Kidney epithelial cell (primary cell): ENCODE measurements around the gene MMP27. TPM values are rescaled to one million over a fixed set of nuclear protein-coding genes. Genes with fewer than 3 reads are reported as not detected.
A peak's percentile ranks its signal among the peaks of the same experiment; 100 is the strongest.

Experiments
- DNase-seq: peaks from one replicate; pipeline ENCODE4 v3.0.0-alpha.2; 2010; ENCODE audit warnings: low read depth
- H3K27me3 ChIP-seq: 2 replicates; pipeline ENCODE4 v1.6.0; 2011; ENCODE audit warnings: low read length; ENCODE audit not compliant: control insufficient read depth, insufficient read depth
- H3K36me3 ChIP-seq: 2 replicates; pipeline ENCODE4 v1.5.1; 2011; ENCODE audit warnings: low read length; ENCODE audit not compliant: control insufficient read depth, insufficient read depth
- H3K4me3 ChIP-seq: 2 replicates; pipeline ENCODE4 v1.5.1; 2011; ENCODE audit warnings: low read depth, mild to moderate bottlenecking, control low read depth, low read length
- CTCF ChIP-seq: IDR thresholded peaks from 2 replicates; pipeline ENCODE4 v1.5.1; 2011; ENCODE audit warnings: mild to moderate bottlenecking, moderate library complexity, low read length, control low read depth, inconsistent platforms; ENCODE audit not compliant: insufficient read depth, poor library complexity, severe bottlenecking
- total RNA-seq: library from RNA; depleted of rRNA; stranded (reverse); fragments of >200 nt; gene quantifications from 2 replicates; pipeline ENCODE4 v1.2.3, GENCODE V29; 2015

Gene MMP27
- total RNA-seq, 1 donor from 2014 or later, result not detected

DNA sequence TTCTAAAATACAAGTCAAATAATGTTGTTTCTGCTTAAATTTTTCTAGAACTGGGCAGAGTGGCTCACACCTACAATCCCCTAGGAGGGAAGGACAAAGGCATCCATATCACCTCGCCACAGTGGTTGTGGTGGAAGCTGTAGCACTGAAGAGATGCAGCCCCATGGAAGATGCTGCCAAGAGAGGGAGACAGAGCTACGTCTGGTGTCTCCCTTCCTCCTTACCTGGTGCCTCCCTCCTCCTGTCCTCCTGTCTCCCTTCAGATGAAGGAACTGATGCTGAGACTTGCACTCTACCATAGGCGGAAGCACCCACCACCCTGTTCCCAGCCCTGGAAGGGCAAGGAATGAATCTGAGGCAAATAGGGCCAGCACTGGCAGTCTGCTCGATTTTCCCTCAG, 22.3 kb downstream of the MMP27 start:
- Histone ChIP-seq H3K4me3 (no peak overlapping the region), H3K27me3 (no peaks in the 10 kb centered on the region), H3K36me3 (no peaks in the 10 kb centered on the region)
- TF ChIP-seq CTCF, result peak; percentile 1
- no peak for DNase-seq

- H3K4me3 ChIP-seq, result no peak overlapping the region
- H3K36me3 ChIP-seq, result no peaks in the 10 kb centered on the region
- no peaks in the 10 kb centered on the region for H3K27me3 ChIP-seq
- no peak for DNase-seq
- no peak for TF ChIP-seq CTCF
These were observed 24.6 kb downstream of the MMP27 start for GRCh38 chr11:102680945-102681344.

DNA sequence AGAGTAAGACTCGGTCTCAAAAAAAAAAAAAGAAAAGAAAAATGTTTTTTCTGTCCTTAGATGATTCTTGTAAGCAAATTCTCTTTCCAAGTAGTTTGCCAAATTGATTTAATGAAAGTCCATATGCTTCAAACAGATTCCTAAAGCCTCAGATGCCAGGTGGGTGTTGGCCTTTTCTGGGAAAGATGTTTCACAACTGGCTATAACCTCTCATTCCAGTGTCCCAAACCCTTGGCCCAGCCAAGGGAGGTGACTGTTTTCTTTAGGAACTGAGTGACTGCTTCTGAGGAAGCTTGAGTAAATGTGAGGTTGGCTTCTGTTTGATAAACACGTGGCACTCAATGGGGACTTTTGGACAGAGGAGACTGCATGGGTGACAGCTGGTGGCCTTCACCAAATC, 27.5 kb downstream of the MMP27 start:
- Histone ChIP-seq H3K36me3 (no peaks in the 10 kb centered on the region), H3K4me3 (no peak overlapping the region), H3K27me3 (no peaks in the 10 kb centered on the region)
- no peak for DNase-seq
- no peak for TF ChIP-seq CTCF

DNA sequence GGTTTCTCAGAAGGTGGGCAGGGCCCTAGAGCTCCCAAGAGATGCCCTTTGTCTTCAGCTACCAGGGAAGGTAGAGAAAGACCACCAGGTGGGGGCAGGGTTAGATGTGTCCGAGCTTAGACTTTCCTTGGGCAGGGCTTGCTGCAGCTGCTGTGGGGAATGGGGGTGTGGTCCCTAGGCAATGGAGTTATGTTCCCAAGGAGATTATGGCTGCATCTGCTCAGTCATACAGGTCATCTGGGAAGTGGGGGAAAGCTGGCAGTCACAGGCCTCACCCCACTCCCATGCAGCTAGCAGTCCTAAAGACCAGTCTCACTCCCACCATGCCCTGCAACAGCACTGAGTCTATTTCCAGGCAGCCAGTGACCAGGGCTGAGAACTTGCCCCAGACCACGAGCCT, 29.5 kb downstream of the MMP27 start:
- Histone ChIP-seq H3K4me3 (no peak overlapping the region), H3K36me3 (no peaks in the 10 kb centered on the region), H3K27me3 (no peaks in the 10 kb centered on the region)
- no peak for TF ChIP-seq CTCF
- DNase-seq, result no peak

DNA sequence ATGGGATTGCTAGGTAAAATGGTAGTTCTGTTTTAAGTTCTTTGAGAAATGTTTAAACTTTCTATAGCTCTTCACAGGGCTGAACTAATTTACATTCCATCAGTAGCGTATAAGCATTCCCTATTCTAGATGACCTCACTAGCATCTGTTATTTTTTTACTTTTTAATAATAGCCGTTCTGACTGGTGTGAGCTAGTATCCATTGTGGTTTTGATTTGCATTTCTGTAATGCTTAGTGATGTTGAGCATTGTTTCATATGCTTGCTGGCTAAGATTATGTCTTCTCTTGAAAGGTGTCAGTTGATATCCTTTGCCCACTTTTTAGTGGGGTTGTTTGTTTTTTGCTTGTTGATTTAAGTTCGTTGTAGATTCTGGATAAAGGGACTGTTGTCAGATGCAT, 35.9 kb downstream of the MMP27 start:
- no peak overlapping the region for H3K4me3 ChIP-seq
- TF ChIP-seq CTCF, result no peak
- DNase-seq, result no peak
- H3K27me3 ChIP-seq, result no peaks in the 10 kb centered on the region
- H3K36me3 ChIP-seq, result no peaks in the 10 kb centered on the region

DNA sequence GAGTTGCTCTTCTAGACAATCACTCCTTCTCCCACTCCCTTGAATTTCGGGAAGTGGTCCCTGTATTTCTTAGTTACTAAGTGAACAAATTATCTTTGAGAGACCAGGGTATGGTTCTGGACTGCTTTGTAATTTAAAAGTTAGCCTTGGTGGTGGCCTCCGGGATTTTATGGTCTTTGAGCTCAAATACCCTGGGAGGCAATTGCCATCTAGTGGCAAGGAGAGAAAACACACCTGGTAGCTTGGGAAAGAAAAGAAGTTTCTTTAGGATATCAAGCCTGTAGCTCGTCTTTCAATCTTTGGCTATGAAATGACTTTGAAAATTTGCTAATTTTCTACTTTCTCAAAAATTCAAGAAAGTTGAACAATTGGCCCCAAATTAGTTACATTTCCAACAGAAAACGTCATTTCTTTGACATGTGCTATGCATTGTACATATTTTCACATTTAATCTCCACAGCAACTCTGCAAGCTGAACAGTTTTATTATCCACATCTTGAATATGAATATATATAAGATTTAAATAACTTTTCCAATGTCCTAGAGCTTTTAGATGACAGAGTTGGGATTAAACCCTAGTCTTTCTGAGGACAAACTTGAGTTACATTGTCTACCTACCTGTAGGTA, 39.1 kb downstream of the MMP27 start:
- Histone ChIP-seq H3K27me3 (no peaks in the 10 kb centered on the region), H3K4me3 (no peak overlapping the region), H3K36me3 (no peaks in the 10 kb centered on the region)
- peak; percentile 88 for TF ChIP-seq CTCF
- peak; percentile 21 for DNase-seq
